D721Med (cell line): ENCODE measurements around the gene SLC22A8.
"Not testable (repeated sequence)": the region's sequence is repeated elsewhere in the genome, so short reads cannot be mapped to it uniquely, and the experiment has no call there.

Source experiments
- DNase-seq: peaks from one replicate; pipeline ENCODE4 v3.0.0; 2011; ENCODE audit warnings: low spot score; ENCODE audit not compliant: insufficient read length
- FAIRE-seq: peaks from 2 replicates; lab custom pipeline; 2011; peaks lifted over from hg19 to GRCh38; lab: Jason Lieb, UNC
- CTCF ChIP-seq: IDR thresholded peaks from 2 replicates; pipeline ENCODE4 v1.5.1; 2012; ENCODE audit warnings: mild to moderate bottlenecking, control low read depth; ENCODE audit not compliant: insufficient read depth; ENCODE audit errors: missing control alignments

SLC22A8 gene

GRCh38 chr11:63015521-63016215 lies at the start of gene SLC22A8:
TSS of gene SLC22A8 (minus strand) at chr11:63015841. CDS start at chr11:63014958, 883 bp downstream.
- TF ChIP-seq CTCF: no peak
- DNase-seq (peak; percentile 41), FAIRE-seq (no peak)

- FAIRE-seq, DNase-seq: not testable (repeated sequence)
Observed at GRCh38 chr11:63046203-63046602, 30.6 kb upstream of the SLC22A8 start.

GRCh38 chr11:63042596-63042995 lies 27.0 kb upstream of the SLC22A8 start:
- no peak for TF ChIP-seq CTCF
- no peak for FAIRE-seq
- DNase-seq: no peak

- DNase-seq (no peak), FAIRE-seq (no peak)
- TF ChIP-seq CTCF: no peak
Observed at GRCh38 chr11:63032457-63032856, 16.8 kb upstream of the SLC22A8 start.

GRCh38 chr11:63023841-63024648 lies 8.4 kb upstream of the SLC22A8 start:
- DNase-seq: peak; percentile 60
- TF ChIP-seq CTCF: peak; percentile 99
- no peak for FAIRE-seq

- TF ChIP-seq CTCF: no peak
- no peak for FAIRE-seq
- DNase-seq: no peak
Observed at GRCh38 chr11:63023222-63023814, 7.7 kb upstream of the SLC22A8 start.

- DNase-seq (no peak), FAIRE-seq (no peak)
- no peak for TF ChIP-seq CTCF
Observed at GRCh38 chr11:63022441-63022840, 6.8 kb upstream of the SLC22A8 start.
